ENCODE results near the gene CCN5.

DNA sequence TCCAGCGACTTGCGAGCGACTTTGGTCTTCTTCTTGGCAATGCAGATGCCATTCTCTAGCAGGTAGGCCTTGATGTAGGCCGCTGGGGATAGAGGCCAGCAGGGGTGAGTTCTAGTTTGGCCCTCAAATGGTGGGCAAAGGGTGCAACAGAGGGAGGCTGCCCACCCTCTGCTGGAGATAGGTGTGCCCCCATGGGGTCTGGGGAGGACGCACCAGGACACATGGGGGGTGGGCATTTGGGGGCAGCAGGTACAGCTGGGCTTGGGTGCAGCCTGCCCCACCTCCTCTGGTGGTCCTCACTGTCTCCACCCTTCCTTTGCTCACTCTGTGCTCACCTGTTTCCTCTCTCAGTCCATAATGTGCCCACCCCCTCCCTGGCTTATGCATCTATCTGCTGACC lies 41.8 kb downstream of the CCN5 start:
- TF ChIP-seq RNF2 (IDR thresholded peaks at IDR 0.05; ENCODE audit: borderline replicate concordance, low read depth, low read length, missing control alignments, poor library complexity, severe bottlenecking) (no peak), GABPA (IDR thresholded peaks at IDR 0.05; ENCODE audit: borderline replicate concordance, insufficient read depth, low read length) (no peak), GTF2F1 (IDR thresholded peaks at IDR 0.05; ENCODE audit: borderline replicate concordance, low read depth, low read length) (no peak), POLR2A (IDR thresholded peaks at IDR 0.05; ENCODE audit: control extremely low read depth in 1 of 2, low read depth in 2 of 2, low read length in 2 of 2) (no peak), ZNF274 (IDR thresholded peaks at IDR 0.05; ENCODE audit: borderline replicate concordance, extremely low read depth, low read length) (no peak), SUZ12 (IDR thresholded peaks at IDR 0.05; ENCODE audit: low read length) (no peak), SP1 (IDR thresholded peaks at IDR 0.05; ENCODE audit: low read depth, low read length) (no peak), RAD21 (IDR thresholded peaks at IDR 0.05 in 1 of 2, conservative IDR thresholded peaks at IDR 0.05 in 1 of 2; ENCODE audit: low read depth in 2 of 2, low read length in 2 of 2) (no peak), EZH2 (IDR thresholded peaks at IDR 0.05; ENCODE audit: low read depth, low read length, severe bottlenecking) (no peak)
- TF ChIP-seq, protein P1, sequence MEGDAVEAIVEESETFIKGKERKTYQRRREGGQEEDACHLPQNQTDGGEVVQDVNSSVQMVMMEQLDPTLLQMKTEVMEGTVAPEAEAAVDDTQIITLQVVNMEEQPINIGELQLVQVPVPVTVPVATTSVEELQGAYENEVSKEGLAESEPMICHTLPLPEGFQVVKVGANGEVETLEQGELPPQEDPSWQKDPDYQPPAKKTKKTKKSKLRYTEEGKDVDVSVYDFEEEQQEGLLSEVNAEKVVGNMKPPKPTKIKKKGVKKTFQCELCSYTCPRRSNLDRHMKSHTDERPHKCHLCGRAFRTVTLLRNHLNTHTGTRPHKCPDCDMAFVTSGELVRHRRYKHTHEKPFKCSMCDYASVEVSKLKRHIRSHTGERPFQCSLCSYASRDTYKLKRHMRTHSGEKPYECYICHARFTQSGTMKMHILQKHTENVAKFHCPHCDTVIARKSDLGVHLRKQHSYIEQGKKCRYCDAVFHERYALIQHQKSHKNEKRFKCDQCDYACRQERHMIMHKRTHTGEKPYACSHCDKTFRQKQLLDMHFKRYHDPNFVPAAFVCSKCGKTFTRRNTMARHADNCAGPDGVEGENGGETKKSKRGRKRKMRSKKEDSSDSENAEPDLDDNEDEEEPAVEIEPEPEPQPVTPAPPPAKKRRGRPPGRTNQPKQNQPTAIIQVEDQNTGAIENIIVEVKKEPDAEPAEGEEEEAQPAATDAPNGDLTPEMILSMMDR (IDR thresholded peaks at IDR 0.05; ENCODE audit: control extremely low read depth in 1 of 3, insufficient read depth in 1 of 3, low read depth in 1 of 3, low read length in 3 of 3): no peak

Measured in H1 (cell line).